Heart right ventricle (tissue), 16 donors: Measurements from ENCODE around the gene GSK3A. TPM values are rescaled to one million over a fixed set of nuclear protein-coding genes. Genes with fewer than 3 reads are reported as not detected.

Experiments used
- ATAC-seq, 8 donors: fragments of 200-7000 bp; cut with Tn5 transposase; one replicate each; pipeline ENCODE4 v1.9.1; 2020; ENCODE audit warnings: mild to moderate bottlenecking in 8 of 8, moderate library complexity in 8 of 8, moderate number of reproducible peaks in 1 of 8
- DNase-seq, 2 donors: peaks; one replicate each; pipeline ENCODE4 v3.0.0-alpha.2; 2020
- H3K27ac ChIP-seq, 10 donors: fragments of 200-600 bp; sonication (generic) in 2 of 10; one replicate each; pipeline versions ENCODE4 v1.5.0 to v1.8.0; 2020 to 2022; ENCODE audit warnings: mild to moderate bottlenecking in 3 of 10
- H3K27me3 ChIP-seq, 7 donors: fragments of 200-600 bp; one replicate each; pipeline ENCODE4 v1.8.0; 2021 to 2022; ENCODE audit warnings: mild to moderate bottlenecking in 2 of 7
- H3K36me3 ChIP-seq, 9 donors: fragments of 200-600 bp; sonication (generic) in 1 of 9; one replicate each; pipeline versions ENCODE4 v1.5.0 to v1.8.0; 2020 to 2022; ENCODE audit warnings: mild to moderate bottlenecking in 2 of 9
- H3K4me1 ChIP-seq, 9 donors: fragments of 200-600 bp; sonication (generic) in 1 of 9; one replicate each; pipeline versions ENCODE4 v1.5.0 to v1.8.0; 2020 to 2022; ENCODE audit warnings: mild to moderate bottlenecking in 4 of 9
- H3K4me3 ChIP-seq, 10 donors: fragments of 200-600 bp; sonication (generic) in 2 of 10; one replicate each; pipeline versions ENCODE4 v1.5.0 to v1.8.0; 2020 to 2022; ENCODE audit warnings: mild to moderate bottlenecking in 7 of 10, moderate library complexity in 2 of 10
- H3K9me3 ChIP-seq, 11 donors: fragments of 200-600 bp in 10 of 11; sonication (generic) in 2 of 11; one replicate each; pipeline versions ENCODE4 v1.5.0 to v1.8.0; 2013 to 2022; ENCODE audit warnings: mild to moderate bottlenecking in 2 of 11, control low read depth in 1 of 11, moderate library complexity in 1 of 11
- WGBS, 2 donors: extraction: QIAGEN DNeasy Blood & Tissue Kit; methylation state at CpG; one replicate each; pipeline ENCODE4 v1.1.7; 2013; ENCODE audit warnings: inconsistent platforms in 1 of 2; 5-methylcytosine and 5-hydroxymethylcytosine counted together
- intact Hi-C, 10 donors: fragments of 100-400 bp; cut with DNase I; formaldehyde crosslinking; loops; one replicate each; pipeline versions ENCODE4 v1.11.1 to v1.14.2; 2022
- polyA plus RNA-seq, 2 donors: library from polyadenylated mRNA; stranded (reverse); fragments of 200-250 nt; gene quantifications; one replicate each; pipeline ENCODE4 v1.2.3, GENCODE V29; 2013
- total RNA-seq, 10 donors: library from RNA; stranded (reverse); fragmentation: NEBNext Ultra II Directional in 3 of 10; extraction: Animal tissue kit (Norgen Biotek cat#: 25700) in 3 of 10; gene quantifications; one replicate each; pipeline versions ENCODE4 v1.2.1 to v1.2.4, GENCODE V29; 2021 to 2023
- TF ChIP-seq, protein P1 (sequence below), 9 donors: fragments of 200-600 bp; sonication (generic) in 2 of 9; IDR thresholded peaks; one replicate each; pipeline versions ENCODE4 v1.5.0 to v1.8.0; 2021 to 2022; ENCODE audit warnings: antibody characterized with exemption in 9 of 9, mild to moderate bottlenecking in 5 of 9, moderate library complexity in 1 of 9
- donor health status: Arrhythmogenic right ventricular cardiomyopathy.
- donor health status: ischemic (EF 13 %, LVEDD 7.1; RV severe dilation, severe dysfunction).
- donor health status: healthy with polysubstance abuse.
- donor health status: DM: no; HTN: yes; CAD: no.
- donor health status: DM: no; HTN: no; CAD: no.
- donor health status: ischemic (EF 25% LVEDD 6.9; RV normal size, moderate dysfunction).
- donor health status: ischemic (EF 25% LVEDD 5.7; RV mildly dilated, moderate dysfunction).
- donor health status: healthy.
- donor health status: DM: yes; HTN: yes; CAD: no.
- donor health status: Ischemic cardiomyopathy.
- donor health status: ischemic (EF 35%, LVEDD 5.7; RV mildly dilated, moderate dysfunction).
- donor health status: nonischemic (EF 11% LVEDD 7.7; RV severe dilation, severe dysfunction).
- donor health status: DM: yes; HTN: yes; CAD: no.
- donor health status: PGD.
- donor health status: ischemic (EF 29% LVEDD 5.4; RV normal size, mild dysfunction).
- donor health status: nonischemic (EF 23%, LVEDD 6.1; RV moderate dilation, normal function).

The GSK3A gene
- total and polyA plus RNA-seq, 12 donors, result 31.2 to 51.0 (median 36.4) TPM

DNA sequence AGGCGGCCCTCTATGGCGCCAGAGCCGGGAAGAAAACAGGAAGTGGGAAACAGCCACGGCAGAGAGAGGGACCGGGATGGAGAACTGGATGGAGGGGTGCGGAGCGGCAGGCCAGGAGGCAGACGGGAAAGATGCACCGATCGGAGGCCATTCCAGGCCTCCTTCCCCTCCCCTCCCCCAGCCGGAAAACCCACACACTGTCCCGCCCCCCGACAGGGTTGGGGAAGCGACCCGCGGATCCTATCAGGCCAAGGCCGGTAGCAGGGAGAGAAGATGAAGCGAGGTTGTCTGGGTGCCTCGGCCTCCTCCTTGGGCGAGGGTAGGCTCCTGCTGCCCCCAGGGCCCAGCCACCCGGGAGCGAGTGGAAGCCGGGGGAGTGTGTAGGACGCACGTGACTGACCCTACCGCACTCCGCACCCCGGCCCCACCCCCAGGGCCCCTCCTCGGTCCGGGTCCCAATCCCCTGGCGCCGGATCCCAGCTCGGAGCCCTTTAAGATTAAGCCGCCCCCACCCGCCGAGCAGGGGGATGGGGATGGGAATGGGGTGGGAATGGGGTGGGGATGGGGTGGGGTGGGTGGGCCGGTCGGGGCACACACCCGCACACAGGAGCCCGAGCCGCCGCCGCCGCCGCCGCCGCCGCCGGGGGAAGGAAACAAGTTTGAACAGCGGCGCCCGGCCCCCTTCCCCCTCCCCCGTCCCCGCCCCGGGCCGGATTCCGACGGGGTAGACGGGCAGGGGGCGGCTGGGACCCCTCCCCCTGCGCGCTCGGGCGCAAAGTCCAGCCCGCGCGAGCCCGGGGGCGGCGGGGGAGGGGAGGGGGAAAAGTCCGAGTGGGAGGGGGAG is 11.1 kb upstream of the GSK3A start:
- ATAC-seq (peak; percentile 1 to 24 (median 4)), DNase-seq (peak; percentile 66 to 68)
- H3K4me1 ChIP-seq, result peaks cover 28 to 68% (median 55%) of the 10 kb centered on the region in 9 donors
- H3K36me3 ChIP-seq, result peaks cover 0 to 20% (median 7%) of the 10 kb centered on the region in 9 donors
- peak overlapping the region; percentile 73 to 100 (median 98) for H3K4me3 ChIP-seq
- intact Hi-C loops, result loop anchor here in 4 of 10 donors (1.0 to 2.0 kb wide), 2 partner anchors 15 to 16 kb away; partner anchors contain the start of gene CIC (in 4 of the 4)
- no peaks in the 10 kb centered on the region for H3K9me3 ChIP-seq
- TF ChIP-seq, protein P1, sequence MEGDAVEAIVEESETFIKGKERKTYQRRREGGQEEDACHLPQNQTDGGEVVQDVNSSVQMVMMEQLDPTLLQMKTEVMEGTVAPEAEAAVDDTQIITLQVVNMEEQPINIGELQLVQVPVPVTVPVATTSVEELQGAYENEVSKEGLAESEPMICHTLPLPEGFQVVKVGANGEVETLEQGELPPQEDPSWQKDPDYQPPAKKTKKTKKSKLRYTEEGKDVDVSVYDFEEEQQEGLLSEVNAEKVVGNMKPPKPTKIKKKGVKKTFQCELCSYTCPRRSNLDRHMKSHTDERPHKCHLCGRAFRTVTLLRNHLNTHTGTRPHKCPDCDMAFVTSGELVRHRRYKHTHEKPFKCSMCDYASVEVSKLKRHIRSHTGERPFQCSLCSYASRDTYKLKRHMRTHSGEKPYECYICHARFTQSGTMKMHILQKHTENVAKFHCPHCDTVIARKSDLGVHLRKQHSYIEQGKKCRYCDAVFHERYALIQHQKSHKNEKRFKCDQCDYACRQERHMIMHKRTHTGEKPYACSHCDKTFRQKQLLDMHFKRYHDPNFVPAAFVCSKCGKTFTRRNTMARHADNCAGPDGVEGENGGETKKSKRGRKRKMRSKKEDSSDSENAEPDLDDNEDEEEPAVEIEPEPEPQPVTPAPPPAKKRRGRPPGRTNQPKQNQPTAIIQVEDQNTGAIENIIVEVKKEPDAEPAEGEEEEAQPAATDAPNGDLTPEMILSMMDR (IDR thresholded peaks at IDR 0.05), result no peak
- no peaks in the 10 kb centered on the region for H3K27me3 ChIP-seq
- peak overlapping the region; percentile 96 to 100 (median 98) for H3K27ac ChIP-seq
- 0 to 1% methylated on average over 40 to 68 of the region's 71 CpGs for WGBS, 2 donors

DNA sequence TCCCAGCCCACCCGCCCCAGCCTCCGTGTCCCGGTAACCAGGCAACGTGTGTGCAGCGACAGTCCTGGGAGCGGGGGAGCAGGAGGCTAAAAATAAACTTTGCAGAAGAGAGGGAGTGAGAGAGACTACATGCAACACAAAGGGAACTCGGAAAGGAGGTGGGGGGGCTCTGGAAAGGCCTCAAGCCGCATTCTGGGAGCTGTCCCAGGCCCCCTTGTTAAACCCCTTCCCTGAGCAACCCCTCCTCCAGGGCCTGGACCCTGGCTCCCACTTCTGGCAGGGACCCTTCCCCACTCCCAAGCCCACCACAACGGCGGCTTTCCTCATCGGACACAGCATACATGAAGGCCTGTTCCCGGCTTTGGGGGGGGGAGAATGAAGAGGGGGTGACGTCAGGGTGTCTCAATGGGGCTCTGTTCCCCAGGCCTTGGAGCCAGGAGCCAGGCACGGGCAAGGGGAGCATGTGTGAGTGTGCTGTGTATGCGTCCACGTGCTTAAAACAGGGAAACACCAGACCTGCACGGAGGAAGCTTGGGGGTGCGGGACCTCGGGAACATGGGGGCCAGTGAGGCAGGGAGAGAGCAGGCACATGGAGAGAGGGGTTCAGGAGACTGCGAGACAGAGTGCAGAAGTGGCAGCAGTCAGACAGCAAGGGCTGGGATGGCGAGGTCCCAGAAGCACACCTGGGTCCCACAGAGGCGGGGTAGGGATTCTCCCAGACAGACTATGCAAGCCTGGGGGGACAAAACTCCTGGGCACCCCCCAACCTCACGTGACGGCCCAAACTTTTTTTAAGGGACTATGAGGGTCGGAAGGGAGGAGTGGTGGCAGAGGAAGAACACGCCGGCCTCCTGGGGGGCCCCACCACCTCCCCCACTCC is 10.2 kb upstream of the GSK3A start:
- peak overlapping the region; percentile 96 to 100 (median 98) for H3K27ac ChIP-seq
- no peaks in the 10 kb centered on the region for H3K9me3 ChIP-seq
- TF ChIP-seq, protein P1 (IDR thresholded peaks at IDR 0.05), result no peak
- no peaks in the 10 kb centered on the region for H3K27me3 ChIP-seq
- H3K4me1 ChIP-seq, result peaks cover 28 to 74% (median 58%) of the 10 kb centered on the region in 9 donors
- peaks cover 0 to 28% (median 7%) of the 10 kb centered on the region in 9 donors for H3K36me3 ChIP-seq
- DNase-seq (peak; percentile 42 to 58), ATAC-seq (peak in 6 of 8 donors; percentile 2 to 27 (median 16))
- intact Hi-C loops, result no loop called here
- 1 to 2% methylated on average over 27 of the region's 27 CpGs for WGBS, 2 donors
- peak overlapping the region; percentile 73 to 100 (median 98) for H3K4me3 ChIP-seq

DNA sequence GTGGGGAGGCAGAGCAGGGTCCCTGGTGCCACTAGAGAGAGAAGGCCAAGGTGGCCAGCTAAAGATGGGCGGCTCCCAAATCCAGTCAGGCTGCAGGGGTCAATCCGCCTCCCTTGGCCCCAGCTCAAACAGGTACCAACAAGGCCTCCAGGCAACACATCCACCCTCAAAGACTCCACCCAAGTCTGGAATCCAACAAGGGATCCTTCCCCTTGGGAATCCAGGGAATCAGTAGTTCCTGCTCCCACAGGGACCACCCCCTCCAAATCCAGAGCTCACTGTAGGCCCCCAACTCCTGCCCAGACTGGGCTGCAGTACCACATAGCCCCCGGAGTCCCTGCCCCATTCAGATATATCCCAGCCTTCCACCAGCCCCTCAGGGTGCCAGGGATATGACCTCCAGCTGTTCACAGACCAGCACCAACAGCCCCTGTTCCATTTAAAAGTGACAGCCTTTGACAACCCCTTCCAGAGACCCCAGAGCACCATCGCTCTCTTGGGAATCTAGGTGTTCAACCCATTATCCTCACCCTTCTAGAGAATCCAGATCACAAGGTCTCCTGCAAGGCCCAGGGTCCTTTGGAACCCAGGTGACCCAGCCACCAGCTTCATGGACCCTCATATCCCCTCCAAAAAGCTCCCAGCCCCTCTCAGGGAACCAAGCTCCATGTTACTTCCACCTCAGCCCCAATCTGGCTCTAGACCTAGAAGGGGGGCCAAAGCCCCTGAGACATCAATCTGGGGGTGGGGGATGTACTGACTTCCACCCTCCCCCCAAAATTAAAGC is 9.4 kb upstream of the GSK3A start:
- Histone ChIP-seq H3K27me3 (no peaks in the 10 kb centered on the region), H3K4me1 (peaks cover 30 to 78% (median 62%) of the 10 kb centered on the region in 9 donors), H3K27ac (peak overlapping the region; percentile 96 to 100 (median 98)), H3K4me3 (peak overlapping the region in 9 of 10 donors; percentile 73 to 100 (median 97)), H3K9me3 (no peaks in the 10 kb centered on the region), H3K36me3 (peaks cover 0 to 34% (median 7%) of the 10 kb centered on the region in 9 donors)
- TF ChIP-seq, protein P1 (IDR thresholded peaks at IDR 0.05), result no peak
- ATAC-seq (no peak), DNase-seq (no peak)
- WGBS, 2 donors, result 56 to 60% methylated on average over 4 of the region's 4 CpGs
- intact Hi-C loops, result no loop called here
